HG03095 (cell line): ENCODE measurements around the gene ANO4.

Source experiments
- ATAC-seq: cut with Tn5 transposase; IDR thresholded peaks from one replicate; pipeline ENCODE4 v1.9.1; 2021; ENCODE audit warnings: moderate library complexity; ENCODE audit not compliant: unreplicated experiment

ANO4 gene

GRCh38 chr12:101168001-101168400 lies 373.4 kb downstream of the ANO4 start:
- ATAC-seq: no peak

GRCh38 chr12:101172316-101172715 lies 377.7 kb downstream of the ANO4 start:
- ATAC-seq: no peak

- ATAC-seq: no peak
Measured at GRCh38 chr12:101173197-101173749, 378.7 kb downstream of the ANO4 start.

- no peak for ATAC-seq
Measured at GRCh38 chr12:101174541-101174940, 380.0 kb downstream of the ANO4 start.
